ENCODE data around the gene CSF1. TPM values are rescaled to one million over a fixed set of nuclear protein-coding genes. Genes with fewer than 3 reads are reported as not detected.

Gene CSF1
- total and polyA plus RNA-seq, 2 experiments from 2014 or later: 1.4 to 3.5 TPM

GRCh38 chr1:109979489-109980091 lies 68.9 kb downstream of the CSF1 start (continued):
- TF ChIP-seq CTCF (conservative IDR thresholded peaks at IDR 0.05; ENCODE audit: low read depth in 2 of 2) (no peak), JUNB (IDR thresholded peaks at IDR 0.05; ENCODE audit: unreplicated experiment) (no peak), CREB1 (CRISPR knock-in tag; IDR thresholded peaks at IDR 0.05; ENCODE audit: low read depth) (no peak), ZNF331 (CRISPR knock-in tag; IDR thresholded peaks at IDR 0.05; ENCODE audit: low read depth) (no peak)

Other genes with a start within 250 kb of the CSF1 start
- 8.9 and 20.3 TPM in 2 replicates for gene GSTM2, start 242.8 kb upstream of the CSF1 start, total RNA-seq (2014; rRNA removed; shearing (Covaris generic))
- gene GSTM2, start 242.8 kb upstream of the CSF1 start, polyA plus RNA-seq (2016; fragmentation: Nextera tagmentation; extraction: Ambion mirVana): 12.1 and 16.0 TPM in 2 replicates
- gene GSTM1, start 223.0 kb upstream of the CSF1 start, total RNA-seq (2014; rRNA removed; shearing (Covaris generic)): not detected in 2 replicates
- not detected in 2 replicates for gene GSTM1, start 223.0 kb upstream of the CSF1 start, polyA plus RNA-seq (2016; fragmentation: Nextera tagmentation; extraction: Ambion mirVana)
- gene GSTM5, start 198.6 kb upstream of the CSF1 start, total RNA-seq (2014; rRNA removed; shearing (Covaris generic)): 2.5 and 4.8 TPM in 2 replicates
- 4.4 and 5.0 TPM in 2 replicates for gene GSTM5, start 198.6 kb upstream of the CSF1 start, polyA plus RNA-seq (2016; fragmentation: Nextera tagmentation; extraction: Ambion mirVana)
- gene GSTM3, start 169.8 kb upstream of the CSF1 start, total RNA-seq (2014; rRNA removed; shearing (Covaris generic)): 3.1 and 7.4 TPM in 2 replicates
- gene GSTM3, start 169.8 kb upstream of the CSF1 start, polyA plus RNA-seq (2016; fragmentation: Nextera tagmentation; extraction: Ambion mirVana): 3.9 and 4.1 TPM in 2 replicates
- not detected in 2 replicates for gene EPS8L3, start 146.9 kb upstream of the CSF1 start, total RNA-seq (2014; rRNA removed; shearing (Covaris generic))
- not detected in 2 replicates for gene EPS8L3, start 146.9 kb upstream of the CSF1 start, polyA plus RNA-seq (2016; fragmentation: Nextera tagmentation; extraction: Ambion mirVana)
- 60.4 and 63.3 TPM in 2 replicates for gene AHCYL1, start 73.9 kb downstream of the CSF1 start, total RNA-seq (2014; rRNA removed; shearing (Covaris generic))
- gene AHCYL1, start 73.9 kb downstream of the CSF1 start, polyA plus RNA-seq (2016; fragmentation: Nextera tagmentation; extraction: Ambion mirVana): 65.3 and 70.0 TPM in 2 replicates
- gene STRIP1, start 123.8 kb downstream of the CSF1 start, total RNA-seq (2014; rRNA removed; shearing (Covaris generic)): 50.6 and 63.1 TPM in 2 replicates
- gene STRIP1, start 123.8 kb downstream of the CSF1 start, polyA plus RNA-seq (2016; fragmentation: Nextera tagmentation; extraction: Ambion mirVana): 13.5 and 17.2 TPM in 2 replicates
- gene ALX3, start 159.8 kb downstream of the CSF1 start, total RNA-seq (2014; rRNA removed; shearing (Covaris generic)): not detected in 2 replicates
- 0.17 TPM in 1 of 2 replicates, not detected in the other for gene ALX3, start 159.8 kb downstream of the CSF1 start, polyA plus RNA-seq (2016; fragmentation: Nextera tagmentation; extraction: Ambion mirVana)
- not detected in 2 replicates for gene UBL4B, start 201.6 kb downstream of the CSF1 start, total RNA-seq (2014; rRNA removed; shearing (Covaris generic))
- gene UBL4B, start 201.6 kb downstream of the CSF1 start, polyA plus RNA-seq (2016; fragmentation: Nextera tagmentation; extraction: Ambion mirVana): not detected in 2 replicates
- gene SLC6A17, start 239.6 kb downstream of the CSF1 start, total RNA-seq (2014; rRNA removed; shearing (Covaris generic)): 0.17 and 0.27 TPM in 2 replicates
- 0.03 and 0.16 TPM in 2 replicates for gene SLC6A17, start 239.6 kb downstream of the CSF1 start, polyA plus RNA-seq (2016; fragmentation: Nextera tagmentation; extraction: Ambion mirVana)

All from GM23338 (cell line).